NK-92 (cell line): ENCODE results near the gene IRF5.

Experiments
- DNase-seq: peaks from one replicate; lab custom pipeline; 2025; ENCODE audit not compliant: unreplicated experiment; lab: John Stamatoyannopoulos, UW

Gene IRF5

GRCh38 chr7:128937647-128938543, at the start of gene IRF5:
TSS of gene IRF5 (plus strand) at chr7:128937927. CDS start at chr7:128942082, 4,155 bp downstream.
- DNase-seq, result no peak

GRCh38 chr7:128888039-128888755, 49.5 kb upstream of the IRF5 start:
- DNase-seq, result no peak

GRCh38 chr7:128888756-128889095, 49.0 kb upstream of the IRF5 start:
- no peak for DNase-seq

GRCh38 chr7:128889121-128889520, 48.6 kb upstream of the IRF5 start:
- DNase-seq, result no peak

- DNase-seq, result no peak
Measured at GRCh38 chr7:128890306-128891109, 47.2 kb upstream of the IRF5 start.

- no peak for DNase-seq
Measured at GRCh38 chr7:128891110-128891941, 46.4 kb upstream of the IRF5 start.

- no peak for DNase-seq
Measured at GRCh38 chr7:128891942-128892269, 45.8 kb upstream of the IRF5 start.

GRCh38 chr7:128892521-128893250, 45.0 kb upstream of the IRF5 start:
- DNase-seq, result no peak

GRCh38 chr7:128893251-128894100, 44.3 kb upstream of the IRF5 start:
- DNase-seq, result no peak

- DNase-seq, result no peak
Measured at GRCh38 chr7:128894101-128894440, 43.7 kb upstream of the IRF5 start.

- DNase-seq, result no peak
Measured at GRCh38 chr7:128895320-128895719, 42.4 kb upstream of the IRF5 start.

- no peak for DNase-seq
Measured at GRCh38 chr7:128899392-128899791, 38.3 kb upstream of the IRF5 start.

- DNase-seq, result no peak
Measured at GRCh38 chr7:128900237-128900636, 37.5 kb upstream of the IRF5 start.

GRCh38 chr7:128902761-128903585, 34.8 kb upstream of the IRF5 start:
- DNase-seq, result no peak

- DNase-seq, result no peak
Measured at GRCh38 chr7:128903621-128904361, 33.9 kb upstream of the IRF5 start.

GRCh38 chr7:128904381-128905197, 33.1 kb upstream of the IRF5 start:
- DNase-seq, result no peak
